Upper lobe of right lung (tissue), 1 donor: ENCODE results near the gene PROZ. TPM values are rescaled to one million over a fixed set of nuclear protein-coding genes. Genes with fewer than 3 reads are reported as not detected.
"Not testable (repeated sequence)": the region's sequence is repeated elsewhere in the genome, so short reads cannot be mapped to it uniquely, and the experiment has no call there.

Experiments
- ATAC-seq: fragments of 200-7000 bp; cut with Tn5 transposase; one replicate; pipeline ENCODE4 v1.9.1; 2020; ENCODE audit warnings: mild to moderate bottlenecking, moderate library complexity
- DNase-seq: peaks from one replicate; pipeline ENCODE4 v3.0.0-alpha.2; 2020
- H3K27ac ChIP-seq: fragments of 200-600 bp; one replicate; pipeline ENCODE4 v1.8.0; 2022
- H3K27me3 ChIP-seq: fragments of 200-600 bp; one replicate; pipeline ENCODE4 v1.8.0; 2022; ENCODE audit warnings: mild to moderate bottlenecking
- H3K36me3 ChIP-seq: fragments of 200-600 bp; one replicate; pipeline ENCODE4 v1.8.0; 2022
- H3K4me1 ChIP-seq: fragments of 200-600 bp; one replicate; pipeline ENCODE4 v1.8.0; 2022
- H3K4me3 ChIP-seq: fragments of 200-600 bp; one replicate; pipeline ENCODE4 v1.8.0; 2022; ENCODE audit warnings: mild to moderate bottlenecking
- H3K9me3 ChIP-seq: fragments of 200-600 bp; one replicate; pipeline ENCODE4 v1.8.0; 2022
- CTCF ChIP-seq: fragments of 200-600 bp; IDR thresholded peaks from one replicate; pipeline ENCODE4 v1.8.0; 2022; ENCODE audit warnings: antibody characterized with exemption
- intact Hi-C: fragments of 100-400 bp; cut with DNase I; formaldehyde crosslinking; loops from one replicate; pipeline ENCODE4 v1.11.0; 2022
- total RNA-seq: library from RNA; stranded (reverse); fragmentation: NEBNext Ultra II Directional; extraction: Animal tissue kit (Norgen Biotek cat#: 25700); gene quantifications from one replicate; pipeline ENCODE4 v1.2.1, GENCODE V29; 2021
- donor health status: DM: no; HTN: yes; CAD: no; lungs with severe emphysema.

PROZ gene
- total RNA-seq, 1 donor from 2014 or later = not detected

DNA sequence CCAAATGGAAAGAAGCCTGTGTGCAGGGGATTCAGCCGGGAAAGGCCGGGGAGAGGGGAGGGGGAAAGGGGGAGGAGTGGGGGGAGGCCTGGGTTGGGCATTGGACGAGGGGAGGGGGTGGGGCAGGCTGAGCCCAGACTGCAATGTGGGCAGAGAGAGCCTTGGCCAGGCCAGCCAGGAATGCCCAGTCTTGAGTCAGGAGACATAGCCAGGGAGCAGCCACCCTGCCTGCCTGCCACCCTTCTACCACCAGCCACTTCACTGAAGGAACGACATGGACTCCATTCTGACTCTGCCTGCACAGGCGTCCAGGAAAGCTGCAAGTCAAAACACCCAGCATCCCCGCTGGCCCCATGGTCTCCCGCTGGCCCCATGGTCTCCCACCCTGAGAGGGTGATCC, 498 bp downstream of the PROZ start:
- DNase-seq = no peak
- no peak for ATAC-seq
- peaks cover 15% of the 10 kb centered on the region for H3K27me3 ChIP-seq
- no peak overlapping the region for H3K4me3 ChIP-seq
- no peaks in the 10 kb centered on the region for H3K9me3 ChIP-seq
- no peak overlapping the region for H3K27ac ChIP-seq
- H3K4me1 ChIP-seq = no peaks in the 10 kb centered on the region
- TF ChIP-seq CTCF = no peak
- H3K36me3 ChIP-seq = no peaks in the 10 kb centered on the region
- intact Hi-C loops = no loop called here

- no peak for DNase-seq
- intact Hi-C loops = no loop called here
- no peak for TF ChIP-seq CTCF
Measured at GRCh38 chr13:113159701-113160100, 1.3 kb downstream of the PROZ start.

GRCh38 chr13:113160983-113161382, 2.5 kb downstream of the PROZ start:
- H3K4me1 ChIP-seq = no peaks in the 10 kb centered on the region
- no peak overlapping the region for H3K27ac ChIP-seq
- ATAC-seq = no peak
- H3K36me3 ChIP-seq = no peaks in the 10 kb centered on the region
- H3K4me3 ChIP-seq = no peak overlapping the region
- no peak for TF ChIP-seq CTCF
- DNase-seq = no peak
- intact Hi-C loops = no loop called here
- H3K9me3 ChIP-seq = no peaks in the 10 kb centered on the region
- peaks cover 15% of the 10 kb centered on the region for H3K27me3 ChIP-seq

More at GRCh38 chr13:113159701-113160100, 1.3 kb downstream of the PROZ start:
- H3K4me3 ChIP-seq = no peak overlapping the region
- no peaks in the 10 kb centered on the region for H3K4me1 ChIP-seq
- no peaks in the 10 kb centered on the region for H3K36me3 ChIP-seq
- H3K27me3 ChIP-seq = peaks cover 15% of the 10 kb centered on the region
- no peak for ATAC-seq
- no peak overlapping the region for H3K27ac ChIP-seq
- no peaks in the 10 kb centered on the region for H3K9me3 ChIP-seq

GRCh38 chr13:113161433-113161832, 3.0 kb downstream of the PROZ start:
- intact Hi-C loops = no loop called here
- Histone ChIP-seq H3K4me3 (no peak overlapping the region), H3K36me3 (no peaks in the 10 kb centered on the region), H3K4me1 (no peaks in the 10 kb centered on the region), H3K27me3 (peaks cover 15% of the 10 kb centered on the region), H3K27ac (no peak overlapping the region), H3K9me3 (no peaks in the 10 kb centered on the region)
- DNase-seq (no peak), ATAC-seq (no peak)
- TF ChIP-seq CTCF = no peak

DNA sequence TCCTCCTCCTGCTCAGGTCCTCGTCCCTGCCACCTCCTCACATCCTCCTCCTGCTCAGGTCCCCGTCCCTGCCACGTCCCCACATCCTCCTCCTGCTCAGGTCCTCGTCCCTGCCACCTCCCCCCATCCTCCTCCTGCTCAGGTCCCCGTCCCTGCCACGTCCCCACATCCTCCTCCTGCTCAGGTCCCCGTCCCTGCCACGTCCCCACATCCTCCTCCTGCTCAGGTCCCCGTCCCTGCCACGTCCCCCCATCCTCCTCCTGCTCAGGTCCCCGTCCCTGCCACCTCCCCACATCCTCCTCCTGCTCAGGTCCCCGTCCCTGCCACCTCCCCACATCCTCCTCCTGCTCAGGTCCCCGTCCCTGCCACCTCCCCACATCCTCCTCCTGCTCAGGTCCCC, 3.5 kb downstream of the PROZ start:
- intact Hi-C loops, H3K4me3 ChIP-seq, H3K27ac ChIP-seq, ATAC-seq, H3K36me3 ChIP-seq, DNase-seq, H3K9me3 ChIP-seq, H3K4me1 ChIP-seq: not testable (repeated sequence)
- H3K27me3 ChIP-seq = peaks cover 15% of the 10 kb centered on the region

DNA sequence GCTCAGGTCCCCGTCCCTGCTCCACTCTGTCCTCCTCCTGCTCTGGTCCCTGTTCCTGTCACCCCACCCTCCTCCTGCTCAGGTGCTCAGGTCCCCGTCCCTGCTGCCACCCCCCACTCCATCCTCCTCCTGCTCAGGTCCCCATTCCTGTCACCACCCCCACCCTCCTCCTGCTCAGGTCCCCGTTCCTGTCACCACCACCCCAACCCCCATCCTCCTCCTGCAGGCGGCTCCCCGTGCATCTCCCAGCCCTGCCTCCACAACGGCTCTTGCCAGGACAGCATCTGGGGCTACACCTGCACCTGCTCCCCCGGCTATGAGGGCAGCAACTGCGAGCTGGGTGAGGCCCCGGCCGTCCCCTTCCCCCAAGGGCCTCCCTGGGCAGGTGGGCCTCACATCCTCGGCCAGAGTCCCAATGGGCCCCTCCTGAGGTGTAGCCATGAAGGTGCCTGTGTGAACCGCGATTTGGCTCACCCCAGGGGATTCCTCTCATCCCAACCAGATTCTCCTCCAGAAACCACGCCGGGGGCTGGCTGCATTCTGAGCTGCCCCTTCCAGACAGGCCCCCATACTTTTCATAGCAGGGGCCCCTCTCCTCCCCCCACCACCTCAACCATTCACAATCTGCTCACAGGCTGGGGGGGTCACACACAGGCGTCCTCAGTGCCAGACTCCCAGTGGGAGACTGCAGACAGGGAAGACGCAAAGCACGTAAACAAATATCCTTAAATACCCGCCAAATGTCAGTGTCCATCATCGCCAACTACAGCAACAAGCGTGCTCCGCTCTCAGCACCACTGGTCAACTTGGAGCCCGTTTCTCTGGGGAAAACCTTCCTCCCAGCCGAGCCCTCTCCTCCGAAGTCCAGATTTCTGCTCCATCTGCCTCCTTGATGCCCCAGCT, 4.6 kb downstream of the PROZ start:
- H3K4me1 ChIP-seq = no peaks in the 10 kb centered on the region
- no peak for TF ChIP-seq CTCF
- no peak for DNase-seq
- H3K9me3 ChIP-seq = no peaks in the 10 kb centered on the region
- no peak overlapping the region for H3K4me3 ChIP-seq
- H3K27ac ChIP-seq = no peak overlapping the region
- no peak for ATAC-seq
- no peaks in the 10 kb centered on the region for H3K36me3 ChIP-seq
- intact Hi-C loops = no loop called here
- peaks cover 15% of the 10 kb centered on the region for H3K27me3 ChIP-seq
